GM12892 (cell line): ENCODE results near the gene SYVN1.

Source experiments
- POLR2A ChIP-seq: IDR thresholded peaks from 2 replicates; pipeline ENCODE4 v1.6.1; 2011; ENCODE audit warnings: low read depth, low read length, control low read depth
- POLR2AphosphoS5 ChIP-seq: IDR thresholded peaks from 2 replicates; pipeline ENCODE4 v1.6.1; 2011; ENCODE audit warnings: low read depth, low read length, control low read depth

- no peak for TF ChIP-seq POLR2AphosphoS5
- TF ChIP-seq POLR2A = no peak
Measured at GRCh38 chr11:65102142-65103095, 31.9 kb downstream of the SYVN1 start.
